Measurements from ENCODE around the gene MAST4. TPM values are rescaled to one million over a fixed set of nuclear protein-coding genes. Genes with fewer than 3 reads are reported as not detected.
"Not testable (repeated sequence)": the region's sequence is repeated elsewhere in the genome, so short reads cannot be mapped to it uniquely, and the experiment has no call there.

The MAST4 gene
- total RNA-seq, 4 donors from 2014 or later: 8.2 to 203 (median 35.5) TPM

GRCh38 chr5:66680221-66680620, 84.0 kb downstream of the MAST4 start:
- TF ChIP-seq POLR2A (IDR thresholded peaks at IDR 0.05): no peak
- TF ChIP-seq, protein P1, sequence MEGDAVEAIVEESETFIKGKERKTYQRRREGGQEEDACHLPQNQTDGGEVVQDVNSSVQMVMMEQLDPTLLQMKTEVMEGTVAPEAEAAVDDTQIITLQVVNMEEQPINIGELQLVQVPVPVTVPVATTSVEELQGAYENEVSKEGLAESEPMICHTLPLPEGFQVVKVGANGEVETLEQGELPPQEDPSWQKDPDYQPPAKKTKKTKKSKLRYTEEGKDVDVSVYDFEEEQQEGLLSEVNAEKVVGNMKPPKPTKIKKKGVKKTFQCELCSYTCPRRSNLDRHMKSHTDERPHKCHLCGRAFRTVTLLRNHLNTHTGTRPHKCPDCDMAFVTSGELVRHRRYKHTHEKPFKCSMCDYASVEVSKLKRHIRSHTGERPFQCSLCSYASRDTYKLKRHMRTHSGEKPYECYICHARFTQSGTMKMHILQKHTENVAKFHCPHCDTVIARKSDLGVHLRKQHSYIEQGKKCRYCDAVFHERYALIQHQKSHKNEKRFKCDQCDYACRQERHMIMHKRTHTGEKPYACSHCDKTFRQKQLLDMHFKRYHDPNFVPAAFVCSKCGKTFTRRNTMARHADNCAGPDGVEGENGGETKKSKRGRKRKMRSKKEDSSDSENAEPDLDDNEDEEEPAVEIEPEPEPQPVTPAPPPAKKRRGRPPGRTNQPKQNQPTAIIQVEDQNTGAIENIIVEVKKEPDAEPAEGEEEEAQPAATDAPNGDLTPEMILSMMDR (IDR thresholded peaks at IDR 0.05): no peak
- no peak overlapping the region for H3K27ac ChIP-seq
- no peak for DNase-seq

DNA sequence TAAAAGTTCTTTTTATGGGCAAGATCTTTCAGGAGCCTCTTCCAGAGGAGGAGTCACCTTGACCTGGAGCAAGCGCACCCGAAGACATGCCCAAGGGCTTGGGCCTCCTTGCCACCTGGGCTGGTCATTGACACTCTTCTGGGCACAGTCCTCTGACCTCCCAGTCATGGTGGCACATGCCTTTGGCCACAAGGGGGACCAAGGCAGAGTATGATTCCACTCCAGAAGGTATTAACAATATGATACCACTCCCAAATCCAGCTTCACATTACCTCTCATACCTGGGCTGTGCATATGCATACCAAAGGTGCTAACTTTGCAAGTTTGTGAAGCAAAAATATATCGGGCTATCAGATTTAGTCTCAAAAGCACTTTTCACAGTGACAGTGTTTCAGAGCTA, 84.6 kb downstream of the MAST4 start:
- no peaks in the 10 kb centered on the region for H3K27me3 ChIP-seq
- no peak for DNase-seq
- H3K4me3 ChIP-seq: no peak overlapping the region
- TF ChIP-seq, protein P1 (IDR thresholded peaks at IDR 0.05): no peak
- TF ChIP-seq POLR2A (IDR thresholded peaks at IDR 0.05): no peak
- no peaks in the 10 kb centered on the region for H3K36me3 ChIP-seq
- H3K9me3 ChIP-seq: no peaks in the 10 kb centered on the region
- intact Hi-C loops (cut with DNase I; ENCODE audit: low total_unique reads): no loop called here
- H3K27ac ChIP-seq: no peak overlapping the region
- no peaks in the 10 kb centered on the region for H3K4me1 ChIP-seq

More at GRCh38 chr5:66680221-66680620, 84.0 kb downstream of the MAST4 start:
- H3K9me3 ChIP-seq: no peaks in the 10 kb centered on the region
- H3K36me3 ChIP-seq: no peaks in the 10 kb centered on the region
- no peaks in the 10 kb centered on the region for H3K4me1 ChIP-seq
- intact Hi-C loops (cut with DNase I; ENCODE audit: low total_unique reads): no loop called here
- no peaks in the 10 kb centered on the region for H3K27me3 ChIP-seq
- no peak overlapping the region for H3K4me3 ChIP-seq

DNA sequence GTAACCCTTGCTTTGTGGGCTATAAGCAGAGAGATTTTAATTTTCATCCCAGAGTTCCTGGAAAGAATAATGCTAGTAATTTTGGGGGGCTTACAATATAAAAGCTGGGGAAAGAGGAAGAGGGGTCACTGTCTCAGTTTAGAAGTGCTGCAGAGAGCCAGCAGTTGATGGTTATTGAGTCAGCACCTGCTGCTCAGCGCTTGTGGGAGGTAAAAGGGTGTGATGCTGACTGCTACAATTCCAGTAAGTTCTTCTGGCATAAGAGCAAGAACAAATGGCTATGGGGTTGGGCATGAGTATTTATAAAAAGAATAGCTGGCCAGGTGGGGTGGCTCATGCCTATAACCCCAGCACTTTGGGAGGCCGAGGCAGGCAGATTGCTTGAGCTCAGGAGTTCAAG, 88.5 kb downstream of the MAST4 start:
- TF ChIP-seq, protein P1 (IDR thresholded peaks at IDR 0.05): no peak
- no peak for TF ChIP-seq POLR2A (IDR thresholded peaks at IDR 0.05)
- H3K27me3 ChIP-seq: no peaks in the 10 kb centered on the region
- H3K36me3 ChIP-seq: no peaks in the 10 kb centered on the region
- H3K27ac ChIP-seq: no peak overlapping the region
- H3K9me3 ChIP-seq: no peaks in the 10 kb centered on the region
- H3K4me1 ChIP-seq: no peaks in the 10 kb centered on the region
- H3K4me3 ChIP-seq: no peak overlapping the region
- intact Hi-C loops (cut with DNase I; ENCODE audit: low total_unique reads): no loop called here
- DNase-seq: no peak

DNA sequence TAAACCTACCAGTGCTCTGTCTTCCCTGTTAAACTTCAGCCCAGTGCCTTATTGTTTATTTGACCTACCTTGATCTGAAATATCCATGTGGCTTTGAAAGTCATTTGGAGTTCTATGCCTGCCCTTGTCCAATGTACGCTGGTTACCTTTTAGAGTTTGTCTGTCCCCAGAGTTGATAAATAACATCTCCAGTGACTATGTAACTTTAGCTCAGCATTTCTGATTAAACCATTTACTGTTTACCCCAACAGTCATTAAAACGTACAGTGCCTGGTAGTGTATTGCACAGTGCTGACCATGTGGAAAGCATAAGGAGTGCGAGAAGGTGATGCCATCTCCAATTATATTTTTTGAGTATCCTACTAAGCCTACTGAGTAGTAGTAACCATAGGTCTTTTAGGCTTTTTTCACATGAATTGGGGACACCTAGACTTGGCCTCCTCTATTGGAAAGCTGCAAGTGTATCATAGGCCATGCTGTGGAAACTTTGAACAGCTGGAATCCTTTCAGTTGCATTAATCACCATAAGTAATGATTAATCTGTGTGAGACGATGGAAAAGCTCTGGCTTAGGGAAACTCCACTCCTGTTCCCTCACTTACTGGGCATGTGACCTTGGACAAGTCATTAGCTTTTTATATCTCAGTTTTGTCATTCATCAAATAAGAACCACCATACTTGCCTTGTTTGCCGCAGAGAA, 93.5 kb downstream of the MAST4 start:
- no peak for TF ChIP-seq POLR2A (IDR thresholded peaks at IDR 0.05)
- TF ChIP-seq, protein P1 (IDR thresholded peaks at IDR 0.05): no peak
- Histone ChIP-seq H3K36me3 (no peaks in the 10 kb centered on the region), H3K4me1 (no peaks in the 10 kb centered on the region), H3K27me3 (no peaks in the 10 kb centered on the region), H3K27ac (no peak overlapping the region), H3K9me3 (no peaks in the 10 kb centered on the region), H3K4me3 (no peak overlapping the region)
- intact Hi-C loops (cut with DNase I; ENCODE audit: low total_unique reads): no loop called here
- no peak for DNase-seq

GRCh38 chr5:66694036-66694435, 97.8 kb downstream of the MAST4 start:
- H3K27ac ChIP-seq: no peak overlapping the region
- intact Hi-C loops (cut with DNase I; ENCODE audit: low total_unique reads): no loop called here
- no peaks in the 10 kb centered on the region for H3K4me1 ChIP-seq
- H3K9me3 ChIP-seq: no peaks in the 10 kb centered on the region
- H3K27me3 ChIP-seq: no peaks in the 10 kb centered on the region
- H3K4me3 ChIP-seq: no peak overlapping the region
- TF ChIP-seq, protein P1 (IDR thresholded peaks at IDR 0.05): no peak
- TF ChIP-seq POLR2A (IDR thresholded peaks at IDR 0.05): no peak
- no peaks in the 10 kb centered on the region for H3K36me3 ChIP-seq
- no peak for DNase-seq

GRCh38 chr5:66695840-66696239, 99.6 kb downstream of the MAST4 start:
- H3K36me3 ChIP-seq; intact Hi-C loops (cut with DNase I; ENCODE audit: low total_unique reads); H3K9me3 ChIP-seq; DNase-seq; H3K4me1 ChIP-seq; H3K27me3 ChIP-seq; H3K4me3 ChIP-seq; H3K27ac ChIP-seq: not testable (repeated sequence)

Measured in uterus (tissue), 4 donors.